Measurements from ENCODE around the gene ANGPTL7.

DNA sequence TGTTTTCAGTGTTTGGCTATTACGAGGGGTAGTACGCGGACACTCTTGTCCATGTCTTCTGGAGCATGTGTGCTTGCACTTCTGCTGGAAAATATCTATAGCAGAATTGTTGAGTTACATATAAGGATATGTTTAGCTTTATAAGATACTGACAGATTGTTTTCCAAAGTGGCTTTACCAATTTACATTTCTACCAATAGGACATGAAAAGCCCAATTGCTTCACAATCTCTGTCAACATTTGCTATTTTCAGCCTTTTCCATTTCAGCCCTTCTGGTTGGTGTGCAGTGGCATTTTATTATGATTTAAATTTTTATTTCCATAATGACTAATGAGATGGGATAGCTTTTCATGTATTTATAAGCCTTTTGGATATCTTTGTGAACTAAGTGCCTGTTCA, 6.3 kb upstream of the ANGPTL7 start:
- TF ChIP-seq, protein P1, sequence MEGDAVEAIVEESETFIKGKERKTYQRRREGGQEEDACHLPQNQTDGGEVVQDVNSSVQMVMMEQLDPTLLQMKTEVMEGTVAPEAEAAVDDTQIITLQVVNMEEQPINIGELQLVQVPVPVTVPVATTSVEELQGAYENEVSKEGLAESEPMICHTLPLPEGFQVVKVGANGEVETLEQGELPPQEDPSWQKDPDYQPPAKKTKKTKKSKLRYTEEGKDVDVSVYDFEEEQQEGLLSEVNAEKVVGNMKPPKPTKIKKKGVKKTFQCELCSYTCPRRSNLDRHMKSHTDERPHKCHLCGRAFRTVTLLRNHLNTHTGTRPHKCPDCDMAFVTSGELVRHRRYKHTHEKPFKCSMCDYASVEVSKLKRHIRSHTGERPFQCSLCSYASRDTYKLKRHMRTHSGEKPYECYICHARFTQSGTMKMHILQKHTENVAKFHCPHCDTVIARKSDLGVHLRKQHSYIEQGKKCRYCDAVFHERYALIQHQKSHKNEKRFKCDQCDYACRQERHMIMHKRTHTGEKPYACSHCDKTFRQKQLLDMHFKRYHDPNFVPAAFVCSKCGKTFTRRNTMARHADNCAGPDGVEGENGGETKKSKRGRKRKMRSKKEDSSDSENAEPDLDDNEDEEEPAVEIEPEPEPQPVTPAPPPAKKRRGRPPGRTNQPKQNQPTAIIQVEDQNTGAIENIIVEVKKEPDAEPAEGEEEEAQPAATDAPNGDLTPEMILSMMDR (conservative IDR thresholded peaks at IDR 0.05; ENCODE audit: low read depth, low read length), result no peak
- no peak for TF ChIP-seq EZH2 (IDR thresholded peaks at IDR 0.05; ENCODE audit: borderline replicate concordance, low read depth, low read length, poor library complexity, severe bottlenecking)

Measured in A673 (cell line).